DOHH2 (cell line): ENCODE data around the gene STON1.
"Not testable (repeated sequence)": the region's sequence is repeated elsewhere in the genome, so short reads cannot be mapped to it uniquely, and the experiment has no call there.

Experiments
- H3F3A ChIP-seq: fragments of 200-600 bp; sonication (generic), shearing (Covaris generic); 2 replicates; pipeline ENCODE4 v1.6.0; 2016; ENCODE audit warnings: antibody characterized with exemption, mild to moderate bottlenecking; ENCODE audit not compliant: control insufficient read depth, insufficient read depth
- H3K27ac ChIP-seq: fragments of 200-600 bp; sonication (generic); 2 replicates; pipeline ENCODE4 v1.5.1; 2014; ENCODE audit warnings: low read depth, mild to moderate bottlenecking, low read length, moderate library complexity
- H3K27me3 ChIP-seq: fragments of 200-600 bp; sonication (generic); 2 replicates; pipeline ENCODE4 v1.6.1; 2014; ENCODE audit warnings: mild to moderate bottlenecking, low read length, mixed read lengths; ENCODE audit not compliant: control insufficient read depth
- H3K36me3 ChIP-seq: fragments of 200-600 bp; sonication (generic); 2 replicates; pipeline ENCODE4 v1.6.1; 2014; ENCODE audit warnings: mild to moderate bottlenecking, low read length, moderate library complexity, mixed read lengths; ENCODE audit not compliant: control insufficient read depth
- H3K4me1 ChIP-seq: fragments of 200-600 bp; sonication (generic); 2 replicates; pipeline ENCODE4 v1.6.1; 2014; ENCODE audit warnings: mild to moderate bottlenecking, low read length, mixed read lengths; ENCODE audit not compliant: control insufficient read depth
- H3K4me2 ChIP-seq: fragments of 200-600 bp; sonication (generic); 2 replicates; pipeline ENCODE4 v1.6.0; 2014; ENCODE audit warnings: mild to moderate bottlenecking, low read length, moderate library complexity
- H3K4me3 ChIP-seq: fragments of 200-600 bp; sonication (generic); 2 replicates; pipeline ENCODE4 v1.5.1; 2014; ENCODE audit warnings: mild to moderate bottlenecking, low read length, mixed read lengths
- H3K79me2 ChIP-seq: fragments of 200-600 bp; sonication (generic); 2 replicates; pipeline ENCODE4 v1.6.1; 2014; ENCODE audit warnings: mild to moderate bottlenecking, low read length, mixed read lengths; ENCODE audit not compliant: control insufficient read depth
- H3K9me2 ChIP-seq: fragments of 200-600 bp; sonication (generic); replicated peaks from 2 replicates; pipeline ENCODE4 v1.6.1; 2014; ENCODE audit warnings: mild to moderate bottlenecking, low read length, mixed read lengths; ENCODE audit not compliant: control insufficient read depth
- H3K9me3 ChIP-seq: fragments of 200-600 bp; sonication (generic); 2 replicates; pipeline ENCODE4 v1.6.1; 2014; ENCODE audit warnings: antibody characterized with exemption, low read length, mixed read lengths; ENCODE audit not compliant: control insufficient read depth, insufficient read depth
- H4K20me1 ChIP-seq: fragments of 200-600 bp; sonication (generic); 2 replicates; pipeline ENCODE4 v1.6.0; 2014; ENCODE audit warnings: low read depth, mild to moderate bottlenecking, antibody characterized with exemption, low read length, moderate library complexity; ENCODE audit not compliant: control insufficient read depth, insufficient read depth
- EZH2phosphoT487 ChIP-seq: fragments of 200-600 bp; sonication (generic); IDR thresholded peaks from 2 replicates; pipeline ENCODE4 v1.6.1; 2017; ENCODE audit warnings: borderline replicate concordance, mild to moderate bottlenecking, antibody characterized with exemption, low read length, moderate library complexity, mixed read lengths
- TF ChIP-seq, protein P1 (sequence below): fragments of 200-600 bp; sonication (generic); IDR thresholded peaks from one replicate; pipeline ENCODE4 v1.5.1; 2014; ENCODE audit warnings: antibody characterized with exemption, mild to moderate bottlenecking, low read depth, low read length; ENCODE audit not compliant: poor library complexity, severe bottlenecking

The STON1 gene

DNA sequence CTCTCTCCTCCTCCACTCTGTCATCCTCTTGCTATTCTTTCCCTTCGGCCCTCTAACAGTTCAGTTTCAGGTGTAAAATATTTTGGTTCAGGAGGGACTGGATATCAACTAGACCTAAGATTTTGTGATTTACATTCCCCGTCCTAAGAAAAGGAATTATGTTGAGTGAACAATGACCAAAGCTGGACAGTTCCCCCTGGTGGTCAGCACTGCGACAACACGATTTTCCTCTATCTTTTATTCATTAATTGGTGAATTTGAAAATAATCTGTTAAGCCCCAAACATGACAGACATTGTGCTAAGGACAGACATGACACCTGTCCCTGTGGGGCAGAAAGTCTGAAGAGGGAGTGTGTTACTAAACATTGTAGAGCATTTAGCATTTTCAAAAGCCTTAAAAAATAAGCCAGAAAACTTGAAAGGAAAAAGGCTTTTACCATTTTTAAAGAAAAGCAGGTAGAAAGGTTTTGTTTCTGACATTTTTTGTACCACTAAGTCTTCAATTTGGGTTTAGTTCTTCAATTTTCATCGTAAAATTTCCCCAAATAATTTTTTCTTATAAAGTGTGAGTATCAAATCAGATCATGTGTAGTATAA is 59.3 kb downstream of the STON1 start:
- peaks cover 4% of the 10 kb centered on the region for H3K27me3 ChIP-seq
- no peaks in the 10 kb centered on the region for H3F3A ChIP-seq
- no peaks in the 10 kb centered on the region for H3K79me2 ChIP-seq
- no peak overlapping the region for H3K4me2 ChIP-seq
- no peak for TF ChIP-seq EZH2phosphoT487
- TF ChIP-seq, protein P1, sequence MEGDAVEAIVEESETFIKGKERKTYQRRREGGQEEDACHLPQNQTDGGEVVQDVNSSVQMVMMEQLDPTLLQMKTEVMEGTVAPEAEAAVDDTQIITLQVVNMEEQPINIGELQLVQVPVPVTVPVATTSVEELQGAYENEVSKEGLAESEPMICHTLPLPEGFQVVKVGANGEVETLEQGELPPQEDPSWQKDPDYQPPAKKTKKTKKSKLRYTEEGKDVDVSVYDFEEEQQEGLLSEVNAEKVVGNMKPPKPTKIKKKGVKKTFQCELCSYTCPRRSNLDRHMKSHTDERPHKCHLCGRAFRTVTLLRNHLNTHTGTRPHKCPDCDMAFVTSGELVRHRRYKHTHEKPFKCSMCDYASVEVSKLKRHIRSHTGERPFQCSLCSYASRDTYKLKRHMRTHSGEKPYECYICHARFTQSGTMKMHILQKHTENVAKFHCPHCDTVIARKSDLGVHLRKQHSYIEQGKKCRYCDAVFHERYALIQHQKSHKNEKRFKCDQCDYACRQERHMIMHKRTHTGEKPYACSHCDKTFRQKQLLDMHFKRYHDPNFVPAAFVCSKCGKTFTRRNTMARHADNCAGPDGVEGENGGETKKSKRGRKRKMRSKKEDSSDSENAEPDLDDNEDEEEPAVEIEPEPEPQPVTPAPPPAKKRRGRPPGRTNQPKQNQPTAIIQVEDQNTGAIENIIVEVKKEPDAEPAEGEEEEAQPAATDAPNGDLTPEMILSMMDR = peak; percentile 59
- H3K4me1 ChIP-seq = no peaks in the 10 kb centered on the region
- H4K20me1 ChIP-seq = no peaks in the 10 kb centered on the region
- no peaks in the 10 kb centered on the region for H3K36me3 ChIP-seq
- no peak overlapping the region for H3K4me3 ChIP-seq
- no peak overlapping the region for H3K27ac ChIP-seq
- H3K9me2 ChIP-seq = no peaks in the 10 kb centered on the region
- H3K9me3 ChIP-seq = no peaks in the 10 kb centered on the region

DNA sequence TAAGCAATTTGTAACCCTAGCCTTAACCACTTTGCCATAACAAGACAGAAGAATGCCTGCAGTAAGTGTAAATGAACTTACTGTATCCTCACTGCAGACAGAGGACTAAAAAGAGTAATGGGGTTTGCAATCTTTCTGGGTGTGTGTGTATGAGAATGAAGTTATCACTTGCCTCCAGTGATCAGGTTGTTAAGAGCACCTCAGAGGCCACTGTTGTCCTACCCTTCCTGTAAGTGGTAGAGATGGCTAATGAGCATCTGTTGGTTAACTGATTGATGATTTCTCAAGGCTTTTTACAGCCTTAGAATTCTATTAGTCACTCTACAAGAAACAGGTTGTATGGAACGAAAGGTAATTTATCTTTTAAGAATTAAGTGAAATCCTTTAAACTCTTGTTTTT is 60.1 kb downstream of the STON1 start:
- no peak overlapping the region for H3K4me3 ChIP-seq
- no peak overlapping the region for H3K4me2 ChIP-seq
- no peak for TF ChIP-seq EZH2phosphoT487
- TF ChIP-seq, protein P1 = no peak
- peaks cover 4% of the 10 kb centered on the region for H3K27me3 ChIP-seq
- no peaks in the 10 kb centered on the region for H4K20me1 ChIP-seq
- no peaks in the 10 kb centered on the region for H3K4me1 ChIP-seq
- H3K9me3 ChIP-seq = no peaks in the 10 kb centered on the region
- no peaks in the 10 kb centered on the region for H3K9me2 ChIP-seq
- no peak overlapping the region for H3K27ac ChIP-seq
- no peaks in the 10 kb centered on the region for H3F3A ChIP-seq
- no peaks in the 10 kb centered on the region for H3K36me3 ChIP-seq
- no peaks in the 10 kb centered on the region for H3K79me2 ChIP-seq

GRCh38 chr2:48592067-48592466 is 62.1 kb downstream of the STON1 start:
- Histone ChIP-seq H3K27me3 (peaks cover 4% of the 10 kb centered on the region), H4K20me1 (no peaks in the 10 kb centered on the region), H3K4me1 (no peaks in the 10 kb centered on the region), H3K79me2 (no peaks in the 10 kb centered on the region), H3F3A (no peaks in the 10 kb centered on the region), H3K4me2 (no peak overlapping the region), H3K27ac (no peak overlapping the region), H3K4me3 (no peak overlapping the region), H3K9me3 (no peaks in the 10 kb centered on the region), H3K36me3 (no peaks in the 10 kb centered on the region), H3K9me2 (no peaks in the 10 kb centered on the region)
- no peak for TF ChIP-seq EZH2phosphoT487
- TF ChIP-seq, protein P1 = no peak

DNA sequence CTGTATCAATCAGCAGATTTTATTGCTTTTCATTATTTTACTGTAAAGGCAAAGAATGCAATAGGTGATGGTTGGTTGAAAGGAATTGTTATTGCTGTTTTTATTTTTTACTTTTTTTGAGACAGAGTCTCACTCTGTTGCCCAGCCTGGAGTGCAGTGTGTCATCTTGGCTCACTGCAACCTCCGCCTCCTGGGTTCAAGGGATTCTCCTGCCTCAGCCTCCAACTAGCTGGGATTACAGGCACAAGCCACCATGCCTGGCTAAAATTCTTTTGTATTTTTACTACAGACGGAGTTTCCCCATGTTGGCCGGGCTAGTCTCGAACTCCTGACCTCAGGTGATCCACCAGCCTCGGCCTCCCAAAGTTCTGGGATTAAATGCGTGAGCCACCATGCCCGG is 66.8 kb downstream of the STON1 start:
- H3K27me3 ChIP-seq, H3K9me3 ChIP-seq, H4K20me1 ChIP-seq, H3K27ac ChIP-seq, H3K36me3 ChIP-seq, H3K4me1 ChIP-seq, H3K4me3 ChIP-seq, H3F3A ChIP-seq, H3K79me2 ChIP-seq, H3K4me2 ChIP-seq, H3K9me2 ChIP-seq: not testable (repeated sequence)
